Testis (tissue), 3 donors: ENCODE measurements around the gene HEY2. TPM values are rescaled to one million over a fixed set of nuclear protein-coding genes. Genes with fewer than 3 reads are reported as not detected.

Source experiments
- DNase-seq: peaks from one replicate; pipeline ENCODE4 v3.0.0-alpha.2; 2019
- H3K27ac ChIP-seq, 2 donors: fragments of 200-600 bp; sonication (generic); one replicate each; pipeline ENCODE4 v1.5.1; 2019
- H3K27me3 ChIP-seq: fragments of 200-600 bp; sonication (generic); one replicate; pipeline ENCODE4 v1.5.1; 2019
- H3K36me3 ChIP-seq: fragments of 200-600 bp; sonication (generic); one replicate; pipeline ENCODE4 v1.5.1; 2017; ENCODE audit warnings: low read depth; ENCODE audit errors: missing control alignments
- H3K4me1 ChIP-seq: fragments of 200-600 bp; sonication (generic); one replicate; pipeline ENCODE4 v1.5.1; 2019
- H3K4me3 ChIP-seq, 2 donors: fragments of 200-600 bp; sonication (generic); one replicate each; pipeline ENCODE4 v1.5.1; 2017 to 2019
- H3K9me3 ChIP-seq: fragments of 200-600 bp; sonication (generic); one replicate; pipeline ENCODE4 v1.5.1; 2017
- POLR2A ChIP-seq: fragments of 450-650 bp; IDR thresholded peaks from one replicate; pipeline ENCODE4 v1.6.1; 2017; ENCODE audit warnings: antibody characterized with exemption, mild to moderate bottlenecking, moderate library complexity
- WGBS, 2 donors: methylation state at CpG; one replicate each; pipeline ENCODE4 v1.1.5; 2018; 5-methylcytosine and 5-hydroxymethylcytosine counted together
- intact Hi-C: fragments of 100-400 bp; cut with DNase I; formaldehyde crosslinking; loops from one replicate; pipeline ENCODE4 v1.15.1; 2023; ENCODE audit warnings: low total_unique reads
- polyA plus RNA-seq: library from polyadenylated mRNA; stranded (reverse); fragments of 350-450 nt; fragmentation: Illumina TruSeq; extraction: RNeasy Lipid Tissue Mini Kit (QIAGEN cat#74804); gene quantifications from one replicate; pipeline ENCODE4 v1.2.3, GENCODE V29; 2014; ENCODE audit warnings: low read depth, low replicate concordance; ENCODE audit not compliant: insufficient read depth
- total RNA-seq, 2 donors: library from RNA; depleted of rRNA; stranded (reverse); fragments of >200 nt; gene quantifications; one replicate each; pipeline ENCODE4 v1.2.3, GENCODE V29; 2016
- TF ChIP-seq, protein P1 (sequence below), 3 experiments: fragments of 450-650 bp in 2 of 3; fragments of 200-600 bp in 1 of 3; sonication (generic) in 1 of 3; IDR thresholded peaks; one replicate each; pipeline ENCODE4 v1.5.1; 2016 to 2019; ENCODE audit warnings: antibody characterized with exemption in 3 of 3, mild to moderate bottlenecking in 2 of 3, moderate library complexity in 1 of 3

HEY2 gene
- total and polyA plus RNA-seq, 3 donors from 2014 or later = 7.3 to 12.3 (median 8.7) TPM

DNA sequence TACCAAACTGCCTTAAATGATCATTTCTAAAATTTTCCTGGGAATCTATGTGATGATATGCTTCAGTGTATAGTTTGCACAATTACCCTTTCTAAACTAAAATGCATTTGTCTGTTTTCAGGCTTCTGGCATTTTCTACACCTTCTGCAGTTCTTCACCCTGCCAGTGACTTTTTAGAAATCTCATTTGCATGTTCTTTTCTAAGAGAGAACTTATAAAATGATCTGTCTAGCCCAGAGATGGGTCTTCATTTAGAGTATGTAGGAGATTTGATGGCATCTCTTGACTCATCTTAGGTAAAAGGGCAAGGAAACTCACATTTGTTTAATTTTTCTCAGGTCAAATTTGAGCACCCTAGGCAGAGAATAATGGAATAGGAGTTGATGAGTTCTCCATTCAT lies 59.2 kb downstream of the HEY2 start:
- DNase-seq = no peak
- Histone ChIP-seq H3K9me3 (no peaks in the 10 kb centered on the region), H3K36me3 (no peaks in the 10 kb centered on the region), H3K27ac (no peak overlapping the region), H3K4me1 (peaks cover 22% of the 10 kb centered on the region), H3K27me3 (no peaks in the 10 kb centered on the region), H3K4me3 (no peak overlapping the region)
- TF ChIP-seq, protein P1, sequence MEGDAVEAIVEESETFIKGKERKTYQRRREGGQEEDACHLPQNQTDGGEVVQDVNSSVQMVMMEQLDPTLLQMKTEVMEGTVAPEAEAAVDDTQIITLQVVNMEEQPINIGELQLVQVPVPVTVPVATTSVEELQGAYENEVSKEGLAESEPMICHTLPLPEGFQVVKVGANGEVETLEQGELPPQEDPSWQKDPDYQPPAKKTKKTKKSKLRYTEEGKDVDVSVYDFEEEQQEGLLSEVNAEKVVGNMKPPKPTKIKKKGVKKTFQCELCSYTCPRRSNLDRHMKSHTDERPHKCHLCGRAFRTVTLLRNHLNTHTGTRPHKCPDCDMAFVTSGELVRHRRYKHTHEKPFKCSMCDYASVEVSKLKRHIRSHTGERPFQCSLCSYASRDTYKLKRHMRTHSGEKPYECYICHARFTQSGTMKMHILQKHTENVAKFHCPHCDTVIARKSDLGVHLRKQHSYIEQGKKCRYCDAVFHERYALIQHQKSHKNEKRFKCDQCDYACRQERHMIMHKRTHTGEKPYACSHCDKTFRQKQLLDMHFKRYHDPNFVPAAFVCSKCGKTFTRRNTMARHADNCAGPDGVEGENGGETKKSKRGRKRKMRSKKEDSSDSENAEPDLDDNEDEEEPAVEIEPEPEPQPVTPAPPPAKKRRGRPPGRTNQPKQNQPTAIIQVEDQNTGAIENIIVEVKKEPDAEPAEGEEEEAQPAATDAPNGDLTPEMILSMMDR (IDR thresholded peaks at IDR 0.05) = no peak
- no peak for TF ChIP-seq POLR2A
- intact Hi-C loops = no loop called here

- DNase-seq = no peak
- H3K27me3 ChIP-seq = no peaks in the 10 kb centered on the region
- peaks cover 28% of the 10 kb centered on the region for H3K4me1 ChIP-seq
- no peaks in the 10 kb centered on the region for H3K9me3 ChIP-seq
- H3K4me3 ChIP-seq = no peak overlapping the region
- no peak overlapping the region for H3K27ac ChIP-seq
- WGBS, 2 donors = 79 to 95% methylated on average over 3 of the region's 3 CpGs
- intact Hi-C loops = no loop called here
- H3K36me3 ChIP-seq = no peaks in the 10 kb centered on the region
- no peak for TF ChIP-seq POLR2A
- TF ChIP-seq, protein P1 (IDR thresholded peaks at IDR 0.05) = no peak
Measured at GRCh38 chr6:125809570-125810170, 60.2 kb downstream of the HEY2 start.

- Histone ChIP-seq H3K27me3 (no peaks in the 10 kb centered on the region), H3K36me3 (no peaks in the 10 kb centered on the region), H3K4me1 (peaks cover 32% of the 10 kb centered on the region), H3K9me3 (no peaks in the 10 kb centered on the region), H3K27ac (no peak overlapping the region), H3K4me3 (no peak overlapping the region)
- DNase-seq = no peak
- intact Hi-C loops = no loop called here
- TF ChIP-seq, protein P1 (IDR thresholded peaks at IDR 0.05) = no peak
- no peak for TF ChIP-seq POLR2A
- 72 to 85% methylated on average over 1 of the region's 1 CpG for WGBS, 2 donors
Measured at GRCh38 chr6:125810445-125810844, 61.0 kb downstream of the HEY2 start.

Other genes starting within 250 kb of the HEY2 start
- 10 to 100 TPM; 18.9 to 26.7 TPM for gene NCOA7, start 41.3 kb downstream of the HEY2 start, total RNA-seq
- 7.5 TPM for gene NCOA7, start 41.3 kb downstream of the HEY2 start, polyA plus RNA-seq
- gene HINT3, start 207.1 kb downstream of the HEY2 start, total RNA-seq = 10 to 100 TPM; 19.0 to 22.5 TPM
- gene HINT3, start 207.1 kb downstream of the HEY2 start, polyA plus RNA-seq = 24.8 TPM
- 10 to 100 TPM; 32.2 to 51.2 TPM for gene TRMT11, start 236.9 kb downstream of the HEY2 start, total RNA-seq
- gene TRMT11, start 236.9 kb downstream of the HEY2 start, polyA plus RNA-seq = 16.1 TPM